Activated CD4-positive, alpha-beta T cell treated with anti-CD3 and anti-CD28 coated beads, Interleukin-2, Interleukin-4, amounts not matched to agents 100 ng/mL and 50 ng/mL, durations not matched to agents 16 hours and 8 hours (primary cell): ENCODE results near the gene CALD1.

Experiments
- DNase-seq: peaks from one replicate; pipeline ENCODE4 v3.0.0-alpha.2; 2020; ENCODE audit warnings: low spot score

Gene CALD1

GRCh38 chr7:134927076-134927475, 147.6 kb downstream of the CALD1 start:
- DNase-seq = no peak

- DNase-seq = no peak
Observed at GRCh38 chr7:134927723-134928122, 148.3 kb downstream of the CALD1 start.

GRCh38 chr7:134928554-134928953, 149.1 kb downstream of the CALD1 start:
- no peak for DNase-seq

GRCh38 chr7:134931487-134931886, 152.1 kb downstream of the CALD1 start:
- DNase-seq = no peak

DNA sequence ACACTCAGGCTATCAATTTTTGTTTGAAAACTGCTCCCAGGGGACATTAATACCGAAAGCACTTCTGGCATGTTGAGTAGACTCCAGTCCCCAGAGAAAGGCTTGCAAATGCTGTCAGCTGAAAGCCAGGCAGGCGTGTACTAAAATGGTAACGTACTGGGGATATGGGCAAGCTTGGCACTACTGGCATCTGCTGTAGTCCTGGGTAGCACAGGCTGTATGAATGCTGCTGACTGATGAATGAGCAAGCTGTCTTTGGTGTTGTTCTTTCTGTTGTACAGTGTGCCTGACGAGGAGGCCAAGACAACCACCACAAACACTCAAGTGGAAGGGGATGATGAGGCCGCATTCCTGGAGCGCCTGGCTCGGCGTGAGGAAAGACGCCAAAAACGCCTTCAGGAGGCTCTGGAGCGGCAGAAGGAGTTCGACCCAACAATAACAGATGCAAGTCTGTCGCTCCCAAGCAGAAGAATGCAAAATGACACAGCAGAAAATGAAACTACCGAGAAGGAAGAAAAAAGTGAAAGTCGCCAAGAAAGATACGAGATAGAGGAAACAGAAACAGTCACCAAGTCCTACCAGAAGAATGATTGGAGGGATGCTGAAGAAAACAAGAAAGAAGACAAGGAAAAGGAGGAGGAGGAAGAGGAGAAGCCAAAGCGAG, 153.4 kb downstream of the CALD1 start:
- DNase-seq = peak; percentile 15

- no peak for DNase-seq
Observed at GRCh38 chr7:134933460-134934068, 154.1 kb downstream of the CALD1 start.

DNA sequence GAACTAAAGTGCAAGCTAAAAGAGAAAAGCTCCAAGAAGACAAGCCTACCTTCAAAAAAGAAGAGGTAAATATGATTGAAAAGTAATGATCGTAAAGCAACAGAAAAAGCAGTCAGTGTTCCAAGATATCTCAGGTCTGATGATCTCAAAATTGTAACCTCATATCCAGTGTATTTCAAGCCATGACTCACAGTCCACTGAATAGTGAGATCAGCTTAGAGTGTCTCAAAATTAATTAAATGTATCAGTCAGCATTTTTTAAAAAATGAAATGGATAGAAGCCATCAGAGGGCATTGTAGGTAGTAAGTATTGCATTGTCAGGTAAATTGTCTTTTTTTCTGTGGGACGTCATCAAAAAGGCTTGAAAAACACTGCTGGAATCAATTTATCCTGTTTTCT, 156.3 kb downstream of the CALD1 start:
- no peak for DNase-seq

- no peak for DNase-seq
Observed at GRCh38 chr7:134936893-134937510, 157.6 kb downstream of the CALD1 start.

DNA sequence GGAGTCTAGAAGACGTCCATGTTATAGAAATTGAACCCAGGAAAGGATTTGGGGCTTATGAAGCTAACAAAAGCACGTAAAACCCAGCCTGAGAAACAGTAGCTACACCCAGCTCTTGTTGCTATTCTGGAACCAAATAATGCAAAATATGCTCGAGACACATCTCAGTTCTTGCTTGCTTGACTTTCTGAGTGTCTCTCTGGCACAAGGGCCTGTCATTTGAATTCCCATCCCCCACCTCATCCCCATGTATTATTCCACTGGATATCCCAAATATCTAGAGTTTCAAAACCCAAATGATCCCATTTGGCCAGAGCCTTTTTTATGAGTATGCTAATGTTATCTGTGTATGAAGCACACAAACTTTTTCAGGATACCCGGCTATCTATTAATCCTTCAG, 158.7 kb downstream of the CALD1 start:
- DNase-seq = no peak

DNA sequence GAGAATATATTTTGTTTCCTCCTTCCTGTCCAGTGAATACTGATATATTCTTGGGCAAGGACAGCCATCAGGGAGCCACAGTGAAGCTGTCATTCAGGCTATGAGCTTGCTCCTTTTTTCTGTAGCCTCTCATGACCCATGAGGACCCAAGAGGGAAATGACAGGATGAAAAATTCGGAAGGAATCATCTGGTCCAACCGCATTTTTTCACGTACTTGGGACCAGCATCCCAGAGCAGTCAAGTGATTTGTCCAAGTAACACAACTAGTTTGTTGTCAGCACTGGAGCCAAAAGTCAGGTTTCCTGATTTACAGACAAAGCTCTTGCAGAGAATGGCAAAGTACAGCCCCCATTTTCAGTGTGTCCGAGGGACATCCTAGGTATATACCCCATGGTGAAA, 159.7 kb downstream of the CALD1 start:
- no peak for DNase-seq

GRCh38 chr7:134940729-134941128, 161.3 kb downstream of the CALD1 start:
- DNase-seq = no peak

DNA sequence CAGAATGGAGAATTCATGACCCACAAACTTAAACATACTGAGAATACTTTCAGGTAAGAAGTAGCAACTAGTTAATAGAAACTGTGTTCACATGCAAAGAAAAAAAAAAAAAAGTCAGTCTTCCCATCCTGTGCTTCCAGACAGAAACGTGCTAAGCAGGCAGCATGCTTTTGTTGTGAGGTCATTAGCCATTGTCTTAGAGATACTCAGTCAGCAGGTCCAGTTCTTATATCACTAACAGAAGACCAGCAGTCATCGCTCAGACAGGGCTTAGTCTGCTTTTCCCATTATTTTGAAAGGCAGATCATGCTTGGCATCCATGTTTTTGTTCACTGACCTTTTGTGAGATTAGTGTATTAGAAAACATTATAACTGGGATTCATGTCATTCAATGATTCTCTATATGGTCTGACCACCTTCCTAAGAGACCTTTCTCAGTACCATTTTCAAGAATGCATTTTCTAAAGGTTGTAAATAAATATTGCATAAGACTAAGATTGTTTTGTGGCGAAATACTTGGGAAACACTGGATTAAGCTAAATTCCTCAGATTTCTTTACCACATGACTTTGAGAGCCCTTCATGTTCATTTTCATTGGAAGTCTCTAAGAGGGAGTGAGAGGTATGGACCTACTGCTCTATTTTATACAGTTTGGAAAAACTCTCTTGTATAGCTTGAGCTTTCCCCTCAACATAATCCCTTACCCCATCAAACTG, 161.9 kb downstream of the CALD1 start:
- no peak for DNase-seq

DNA sequence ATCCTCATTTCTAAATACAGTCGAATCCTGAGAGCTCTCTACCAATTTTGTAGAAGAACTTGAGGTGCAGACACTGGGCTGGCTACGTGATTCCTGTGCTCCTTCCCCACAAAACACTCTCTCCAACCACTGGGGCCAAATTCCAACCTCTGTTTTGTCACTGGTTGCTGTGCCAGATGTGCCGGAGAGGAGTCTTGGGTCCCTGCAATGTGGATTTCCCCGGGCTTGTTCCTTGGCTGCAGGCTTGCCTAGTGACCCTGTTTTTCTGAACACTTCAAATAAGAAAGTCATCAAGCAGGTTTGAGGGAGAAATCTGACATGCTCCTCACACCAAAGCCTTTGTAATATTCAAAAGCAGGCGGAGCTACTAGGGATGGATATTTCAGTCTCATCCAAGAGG, 162.5 kb downstream of the CALD1 start:
- no peak for DNase-seq

DNA sequence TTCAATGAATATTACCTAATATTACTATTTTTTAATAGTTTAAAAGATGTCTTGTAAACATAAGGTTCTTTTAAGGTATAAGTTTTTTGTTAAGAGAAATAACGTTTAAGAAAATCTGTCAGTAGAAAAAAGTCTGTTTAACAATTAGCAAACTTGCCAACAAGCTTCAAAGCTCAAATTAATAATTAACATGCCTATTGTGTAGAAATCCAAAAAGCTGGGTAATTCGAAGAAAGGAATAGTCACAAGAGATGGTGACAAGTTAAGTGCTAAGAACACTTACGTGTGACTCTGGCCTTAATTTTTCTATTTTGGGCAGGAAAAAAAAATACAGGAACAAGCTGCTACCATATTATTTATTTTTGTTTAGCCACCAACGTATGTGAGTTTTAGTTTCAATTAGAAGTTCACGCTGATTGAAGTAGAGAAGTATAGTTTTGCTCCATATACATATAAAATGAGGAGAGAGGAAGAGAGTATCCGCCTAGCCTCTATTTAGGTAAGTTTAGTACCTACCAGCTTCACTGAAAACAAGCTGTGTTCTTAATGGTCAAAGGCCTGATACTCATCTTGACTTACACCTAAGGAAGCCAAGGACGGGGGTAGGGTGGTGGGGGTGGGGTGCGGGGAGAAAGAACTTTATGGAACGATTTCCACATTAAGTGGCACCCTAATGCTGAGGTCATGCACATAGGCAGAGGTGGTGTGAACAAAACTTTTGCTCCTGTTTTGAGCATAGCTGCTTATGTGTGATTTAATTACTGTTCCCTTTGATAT, 163.4 kb downstream of the CALD1 start:
- DNase-seq = no peak

DNA sequence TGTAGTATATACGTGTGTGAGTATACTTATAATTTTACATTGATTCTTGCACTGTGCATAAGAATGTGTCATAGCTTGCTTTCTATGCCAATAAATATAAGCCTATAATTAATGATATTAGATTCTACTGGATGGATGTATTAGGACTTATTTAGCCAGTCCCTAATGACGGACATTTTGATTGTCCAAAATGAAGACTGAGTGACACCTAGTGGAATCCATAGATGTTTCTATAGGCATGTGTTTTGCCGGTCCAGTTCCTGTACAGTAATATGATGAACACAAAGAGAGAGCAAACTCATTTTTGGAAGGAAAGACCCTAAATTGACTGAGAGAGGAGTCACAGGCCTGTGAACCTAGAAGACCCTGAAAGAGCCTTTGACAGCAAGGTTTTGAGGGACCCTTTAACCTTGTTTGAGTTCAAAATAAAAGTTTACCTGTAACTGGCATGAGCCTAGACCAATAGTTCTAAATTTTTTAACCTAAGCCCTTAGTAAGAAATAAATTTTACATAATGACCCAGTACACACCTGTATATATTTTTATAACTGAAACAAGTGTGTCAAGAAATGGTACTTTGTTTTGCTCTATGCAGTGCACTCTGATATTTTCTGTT, 164.5 kb downstream of the CALD1 start:
- peak; percentile 46 for DNase-seq

GRCh38 chr7:134945691-134946090, 166.3 kb downstream of the CALD1 start:
- DNase-seq = no peak

- peak; percentile 8 for DNase-seq
Observed at GRCh38 chr7:134946260-134946659, 166.8 kb downstream of the CALD1 start.

DNA sequence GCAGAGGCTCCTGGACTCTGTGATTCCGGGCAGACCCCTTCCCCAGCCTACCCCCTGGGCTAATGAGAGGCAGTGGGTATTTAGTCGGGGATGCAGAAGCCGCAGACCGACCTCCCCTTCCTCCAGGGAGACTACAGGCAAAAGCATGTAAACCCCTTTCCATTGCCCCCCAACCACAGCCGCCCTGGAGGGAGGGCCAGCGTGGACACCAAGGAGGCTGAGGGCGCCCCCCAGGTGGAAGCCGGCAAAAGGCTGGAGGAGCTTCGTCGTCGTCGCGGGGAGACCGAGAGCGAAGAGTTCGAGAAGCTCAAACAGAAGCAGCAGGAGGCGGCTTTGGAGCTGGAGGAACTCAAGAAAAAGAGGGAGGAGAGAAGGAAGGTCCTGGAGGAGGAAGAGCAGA, 167.9 kb downstream of the CALD1 start:
- DNase-seq = no peak

DNA sequence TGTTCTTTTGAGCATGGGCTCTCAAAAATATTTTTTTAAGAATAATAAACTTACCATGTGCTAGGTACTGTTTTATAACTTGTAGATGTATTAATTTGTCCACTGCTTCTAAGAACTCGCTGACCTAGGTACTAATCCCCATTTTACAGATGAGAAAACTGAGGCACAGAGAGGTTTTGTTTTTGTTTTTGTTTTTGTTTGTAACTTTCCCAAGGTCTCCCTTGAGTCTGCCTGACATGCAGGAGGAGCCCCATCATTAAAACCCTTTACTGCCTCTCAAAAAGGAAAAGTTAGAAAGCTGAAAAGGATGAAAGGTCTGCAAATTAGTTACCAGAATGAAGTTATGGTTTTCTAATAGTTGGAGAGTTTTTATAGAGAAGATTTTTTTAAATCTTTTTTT, 168.4 kb downstream of the CALD1 start:
- no peak for DNase-seq

DNA sequence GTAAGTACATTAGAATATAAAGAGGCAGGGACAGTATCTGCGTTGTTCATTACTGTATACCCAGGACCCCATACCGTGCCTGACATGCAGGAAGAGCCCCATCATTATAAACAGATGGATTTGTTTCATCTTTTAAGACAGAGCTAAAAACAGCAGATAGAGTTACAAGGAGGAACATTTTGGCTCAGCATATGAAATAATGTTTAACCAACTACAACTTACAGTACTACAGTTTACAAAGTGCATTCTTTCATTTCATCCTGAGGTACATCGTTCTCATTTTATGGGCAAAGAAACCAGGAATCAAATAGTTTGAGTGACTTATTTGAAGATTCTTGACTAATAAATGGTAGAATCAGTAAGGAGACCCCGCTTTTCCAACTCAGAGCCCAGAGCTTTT, 168.8 kb downstream of the CALD1 start:
- DNase-seq = no peak

DNA sequence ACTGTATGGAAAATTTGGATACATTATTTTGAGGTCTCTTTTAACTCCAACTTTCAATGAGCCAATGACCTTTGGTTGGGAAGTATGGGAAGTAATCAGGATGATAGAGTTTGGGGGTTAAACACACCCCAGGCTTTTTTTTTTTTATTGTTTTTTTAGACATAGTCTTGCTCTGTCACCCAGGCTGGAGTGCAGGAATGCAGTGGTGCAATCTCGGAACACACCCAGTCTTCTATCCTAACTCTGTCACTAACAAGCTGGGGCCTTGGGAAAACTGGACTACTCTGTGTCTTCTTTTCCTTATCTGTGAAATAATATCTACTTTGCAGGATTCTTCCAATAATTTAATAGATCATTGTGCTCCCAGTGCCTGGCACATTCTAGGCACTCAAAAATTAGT, 169.3 kb downstream of the CALD1 start:
- no peak for DNase-seq

DNA sequence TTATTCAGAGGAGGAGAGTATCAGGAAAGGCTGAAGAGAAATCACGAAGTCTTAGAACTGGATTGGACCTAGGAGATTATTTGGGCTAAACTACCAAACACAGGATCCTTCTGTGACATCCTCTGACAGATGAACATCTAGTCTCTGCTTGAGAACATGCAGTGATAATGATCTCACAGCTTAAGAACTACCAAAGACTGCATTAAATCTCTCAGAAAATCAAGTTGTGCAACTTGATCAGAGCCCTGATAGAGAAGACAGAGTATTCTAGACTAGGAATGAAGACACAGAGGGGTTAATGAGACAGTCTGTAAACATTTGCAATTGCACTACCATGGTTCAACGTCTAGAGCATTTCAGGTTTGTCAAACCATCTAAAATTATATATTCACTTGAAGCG, 169.7 kb downstream of the CALD1 start:
- no peak for DNase-seq
